GM12873 (cell line): ENCODE data around the gene TEX2.

Source experiments
- CTCF ChIP-seq: IDR thresholded peaks from 2 replicates; pipeline ENCODE4 v1.5.1; 2012; ENCODE audit warnings: low read depth, mild to moderate bottlenecking, moderate library complexity, low read length, control low read depth; ENCODE audit not compliant: insufficient read depth; ENCODE audit errors: missing control alignments

Gene TEX2

GRCh38 chr17:64170286-64170685 lies 92.8 kb downstream of the TEX2 start:
- no peak for TF ChIP-seq CTCF

- no peak for TF ChIP-seq CTCF
Observed at GRCh38 chr17:64166876-64167275, 96.2 kb downstream of the TEX2 start.

GRCh38 chr17:64165347-64165746 lies 97.7 kb downstream of the TEX2 start:
- no peak for TF ChIP-seq CTCF

GRCh38 chr17:64164596-64165285 lies 98.3 kb downstream of the TEX2 start:
- no peak for TF ChIP-seq CTCF

- TF ChIP-seq CTCF: no peak
Observed at GRCh38 chr17:64163468-64163867, 99.6 kb downstream of the TEX2 start.

GRCh38 chr17:64162554-64162953 lies 100.5 kb downstream of the TEX2 start:
- TF ChIP-seq CTCF: no peak

- TF ChIP-seq CTCF: no peak
Observed at GRCh38 chr17:64161380-64162176, 101.5 kb downstream of the TEX2 start.
